Osteoblast (primary cell): Measurements from ENCODE around the gene SRD5A1. TPM values are rescaled to one million over a fixed set of nuclear protein-coding genes. Genes with fewer than 3 reads are reported as not detected.
A peak's percentile ranks its signal among the peaks of the same experiment; 100 is the strongest.

ENCODE experiments used
- DNase-seq: peaks from one replicate; pipeline ENCODE4 v3.0.0; 2011; ENCODE audit warnings: low spot score, mixed read lengths; ENCODE audit not compliant: insufficient read length; ENCODE audit errors: missing footprints
- H2AFZ ChIP-seq: 2 replicates; pipeline ENCODE4 v1.6.0; 2011; ENCODE audit warnings: mild to moderate bottlenecking, low read length
- H3K27ac ChIP-seq: 2 replicates; pipeline ENCODE4 v1.5.1; 2011; ENCODE audit warnings: mild to moderate bottlenecking, low read depth, low read length, moderate library complexity
- H3K27me3 ChIP-seq: 2 replicates; pipeline ENCODE4 v1.6.0; 2012; ENCODE audit warnings: mild to moderate bottlenecking, control low read depth, inconsistent platforms, low read length, moderate library complexity; ENCODE audit not compliant: insufficient read depth
- H3K36me3 ChIP-seq: 2 replicates; pipeline ENCODE4 v1.5.1; 2011; ENCODE audit warnings: mild to moderate bottlenecking, low read length, control low read depth, moderate library complexity; ENCODE audit not compliant: insufficient read depth
- H3K4me1 ChIP-seq: 2 replicates; pipeline ENCODE4 v1.5.1; 2011; ENCODE audit warnings: mild to moderate bottlenecking, low read length, control low read depth, moderate library complexity; ENCODE audit not compliant: insufficient read depth
- H3K4me2 ChIP-seq: 2 replicates; pipeline ENCODE4 v1.6.0; 2011; ENCODE audit warnings: mild to moderate bottlenecking, low read length; ENCODE audit not compliant: insufficient read depth
- H3K4me3 ChIP-seq: fragments of 200-600 bp; sonication (generic); 3 replicates; pipeline ENCODE4 v1.5.1; 2012; ENCODE audit warnings: mild to moderate bottlenecking, low read length, inconsistent platforms; ENCODE audit not compliant: insufficient read depth
- H3K79me2 ChIP-seq: 2 replicates; pipeline ENCODE4 v1.6.0; 2012; ENCODE audit warnings: mild to moderate bottlenecking, low read length, control low read depth, inconsistent platforms; ENCODE audit not compliant: insufficient read depth
- H3K9me3 ChIP-seq: 2 replicates; pipeline ENCODE4 v1.5.1; 2011; ENCODE audit warnings: low read depth, low read length, control low read depth
- H4K20me1 ChIP-seq: 2 replicates; pipeline ENCODE4 v1.6.0; 2012; ENCODE audit warnings: mild to moderate bottlenecking, low read length, control low read depth; ENCODE audit not compliant: insufficient read depth
- total RNA-seq: library from RNA; depleted of rRNA; stranded (reverse); fragments of >200 nt; gene quantifications from 2 replicates; pipeline ENCODE4 v1.2.3, GENCODE V29; 2012
- TF ChIP-seq, protein P1 (sequence below): IDR thresholded peaks from 2 replicates; pipeline ENCODE4 v1.5.1; 2011; ENCODE audit warnings: mild to moderate bottlenecking, low read depth, low read length, moderate library complexity; ENCODE audit errors: extremely low read depth

The SRD5A1 gene
- total RNA-seq, 1 donor = 9.4 TPM

DNA sequence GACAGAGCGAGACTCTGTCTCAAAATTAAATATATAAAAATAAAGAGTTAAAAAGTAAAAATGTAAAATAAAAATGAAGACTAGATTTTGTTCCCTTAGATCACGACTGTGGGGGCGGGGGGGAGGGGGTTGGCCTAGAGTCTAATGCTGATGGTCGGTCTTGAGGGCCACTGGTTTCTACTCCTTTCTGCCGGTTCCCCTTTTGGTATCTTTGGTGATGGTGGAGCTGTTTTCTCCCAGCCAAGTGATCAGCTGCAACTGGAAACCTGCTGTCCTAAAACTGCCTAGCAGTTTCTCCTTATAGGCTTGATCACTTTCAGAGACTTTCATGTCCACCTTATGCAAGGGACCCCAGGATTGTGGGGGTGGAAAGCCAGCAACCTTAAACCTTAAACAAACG, 1.1 kb downstream of the SRD5A1 start:
- Histone ChIP-seq H3K27ac (no peak overlapping the region), H3K36me3 (peaks cover 14% of the 10 kb centered on the region), H3K27me3 (no peaks in the 10 kb centered on the region), H2AFZ (no peak overlapping the region), H3K9me3 (no peaks in the 10 kb centered on the region), H3K79me2 (peaks cover 91% of the 10 kb centered on the region), H4K20me1 (peaks cover 20% of the 10 kb centered on the region), H3K4me1 (peaks cover 11% of the 10 kb centered on the region), H3K4me2 (peak overlapping the region; percentile 98), H3K4me3 (peak overlapping the region; percentile 90)
- DNase-seq = peak; percentile 84
- TF ChIP-seq, protein P1, sequence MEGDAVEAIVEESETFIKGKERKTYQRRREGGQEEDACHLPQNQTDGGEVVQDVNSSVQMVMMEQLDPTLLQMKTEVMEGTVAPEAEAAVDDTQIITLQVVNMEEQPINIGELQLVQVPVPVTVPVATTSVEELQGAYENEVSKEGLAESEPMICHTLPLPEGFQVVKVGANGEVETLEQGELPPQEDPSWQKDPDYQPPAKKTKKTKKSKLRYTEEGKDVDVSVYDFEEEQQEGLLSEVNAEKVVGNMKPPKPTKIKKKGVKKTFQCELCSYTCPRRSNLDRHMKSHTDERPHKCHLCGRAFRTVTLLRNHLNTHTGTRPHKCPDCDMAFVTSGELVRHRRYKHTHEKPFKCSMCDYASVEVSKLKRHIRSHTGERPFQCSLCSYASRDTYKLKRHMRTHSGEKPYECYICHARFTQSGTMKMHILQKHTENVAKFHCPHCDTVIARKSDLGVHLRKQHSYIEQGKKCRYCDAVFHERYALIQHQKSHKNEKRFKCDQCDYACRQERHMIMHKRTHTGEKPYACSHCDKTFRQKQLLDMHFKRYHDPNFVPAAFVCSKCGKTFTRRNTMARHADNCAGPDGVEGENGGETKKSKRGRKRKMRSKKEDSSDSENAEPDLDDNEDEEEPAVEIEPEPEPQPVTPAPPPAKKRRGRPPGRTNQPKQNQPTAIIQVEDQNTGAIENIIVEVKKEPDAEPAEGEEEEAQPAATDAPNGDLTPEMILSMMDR = no peak

DNA sequence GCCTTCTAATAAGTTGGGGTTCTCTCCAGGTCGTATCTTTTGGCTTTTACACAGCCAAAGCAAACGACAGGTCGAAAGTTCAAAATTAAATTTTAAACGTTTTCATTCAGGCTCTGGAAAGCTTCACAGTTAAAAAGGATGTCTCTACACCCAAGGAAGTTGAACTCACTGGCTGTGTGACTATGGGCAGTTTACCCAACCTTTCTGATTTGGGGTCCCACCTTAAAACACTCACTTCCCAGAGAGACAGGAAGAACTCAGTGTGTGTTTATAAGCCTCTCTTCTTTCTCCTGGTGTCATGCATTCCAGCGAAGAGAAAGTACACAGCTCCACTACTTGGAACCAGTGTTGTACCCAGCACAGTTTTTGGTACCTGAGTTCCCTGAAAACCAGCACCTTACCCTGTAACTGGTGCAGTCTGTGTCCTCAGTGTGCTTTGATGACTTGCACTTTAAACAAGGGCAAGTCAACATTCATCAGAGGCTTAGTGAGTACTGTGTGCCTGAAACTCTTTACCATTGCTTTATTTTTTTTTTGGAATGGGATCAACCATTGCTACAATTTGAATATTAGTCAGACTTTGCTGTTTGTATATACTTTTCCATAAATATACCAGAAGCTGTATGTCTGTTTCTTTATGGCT, 1.7 kb downstream of the SRD5A1 start:
- H3K27me3 ChIP-seq = no peaks in the 10 kb centered on the region
- H3K79me2 ChIP-seq = peaks cover 87% of the 10 kb centered on the region
- TF ChIP-seq, protein P1 = no peak
- H3K4me1 ChIP-seq = peaks cover 11% of the 10 kb centered on the region
- peak overlapping the region; percentile 90 for H3K4me3 ChIP-seq
- peak overlapping the region; percentile 98 for H3K4me2 ChIP-seq
- H4K20me1 ChIP-seq = peaks cover 20% of the 10 kb centered on the region
- H3K27ac ChIP-seq = no peak overlapping the region
- H2AFZ ChIP-seq = no peak overlapping the region
- H3K36me3 ChIP-seq = peaks cover 7% of the 10 kb centered on the region
- H3K9me3 ChIP-seq = no peaks in the 10 kb centered on the region
- DNase-seq = no peak

DNA sequence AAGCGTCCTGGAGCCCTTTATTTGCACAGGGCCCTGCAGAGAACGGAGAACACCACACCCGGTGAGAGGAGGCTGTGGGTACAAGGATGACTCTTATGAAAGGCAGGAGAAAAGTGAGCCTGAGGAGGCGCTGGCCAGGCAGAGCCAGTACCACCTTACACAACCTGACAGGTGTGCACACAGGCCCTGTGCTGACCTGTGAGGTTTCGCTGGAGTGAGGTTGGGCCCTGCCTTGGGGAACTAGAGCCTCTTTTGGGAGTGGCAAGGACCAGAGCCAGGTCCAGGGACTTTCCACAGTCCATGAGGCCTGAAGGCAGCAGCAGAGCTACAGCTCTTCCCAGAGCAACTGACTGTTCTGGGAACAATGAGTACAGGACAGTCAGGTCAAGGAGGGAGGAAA, 3.1 kb downstream of the SRD5A1 start:
- peaks cover 11% of the 10 kb centered on the region for H3K4me1 ChIP-seq
- DNase-seq = no peak
- no peaks in the 10 kb centered on the region for H3K36me3 ChIP-seq
- H3K27me3 ChIP-seq = no peaks in the 10 kb centered on the region
- H3K4me2 ChIP-seq = no peak overlapping the region
- peaks cover 87% of the 10 kb centered on the region for H3K79me2 ChIP-seq
- H3K27ac ChIP-seq = no peak overlapping the region
- TF ChIP-seq, protein P1 = no peak
- H4K20me1 ChIP-seq = peaks cover 16% of the 10 kb centered on the region
- H2AFZ ChIP-seq = no peak overlapping the region
- H3K9me3 ChIP-seq = no peaks in the 10 kb centered on the region
- no peak overlapping the region for H3K4me3 ChIP-seq

DNA sequence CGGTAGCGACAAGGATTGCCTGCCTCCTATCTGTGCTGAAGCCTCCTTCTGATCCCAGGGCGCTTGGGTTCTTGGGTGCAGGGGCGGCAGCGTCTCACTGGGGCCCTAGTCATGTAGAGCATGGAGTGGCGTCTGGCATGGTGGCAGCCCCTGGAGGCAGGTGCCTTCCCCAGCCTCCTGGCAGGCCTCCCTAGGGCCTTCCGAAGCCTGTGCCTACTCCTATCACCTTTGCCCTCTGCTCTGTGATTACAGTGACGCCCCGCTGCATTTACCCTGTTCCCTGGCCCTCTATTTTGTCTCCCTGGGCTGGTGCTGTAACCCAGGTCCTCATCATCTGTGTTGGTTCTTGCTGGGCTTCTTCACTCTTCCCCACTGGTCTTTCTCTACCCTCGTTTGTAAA, 3.8 kb downstream of the SRD5A1 start:
- Histone ChIP-seq H3K4me2 (no peak overlapping the region), H3K4me1 (peaks cover 6% of the 10 kb centered on the region), H4K20me1 (peaks cover 14% of the 10 kb centered on the region), H3K9me3 (no peaks in the 10 kb centered on the region), H3K4me3 (no peak overlapping the region), H3K36me3 (no peaks in the 10 kb centered on the region), H3K79me2 (peaks cover 84% of the 10 kb centered on the region), H3K27me3 (no peaks in the 10 kb centered on the region), H2AFZ (no peak overlapping the region), H3K27ac (no peak overlapping the region)
- TF ChIP-seq, protein P1 = no peak
- DNase-seq = no peak
